OCI-LY1 (cell line): ENCODE measurements around the gene AHCYL1.

ENCODE experiments used
- H2AFZ ChIP-seq: fragments of 200-600 bp; sonication (generic), shearing (Covaris generic); 2 replicates; pipeline ENCODE4 v1.6.0; 2014; ENCODE audit warnings: antibody characterized with exemption, mild to moderate bottlenecking, low read length
- H3F3A ChIP-seq: fragments of 200-600 bp; sonication (generic), shearing (Covaris generic); 2 replicates; pipeline ENCODE4 v1.6.0; 2014; ENCODE audit warnings: mild to moderate bottlenecking, antibody characterized with exemption, low read length, moderate library complexity; ENCODE audit not compliant: insufficient read depth
- H3K27ac ChIP-seq: fragments of 200-600 bp; sonication (generic); 2 replicates; pipeline ENCODE4 v1.5.1; 2014; ENCODE audit warnings: low read length, mixed run types, mild to moderate bottlenecking, low read depth; ENCODE audit not compliant: poor library complexity, severe bottlenecking
- H3K27me3 ChIP-seq: fragments of 200-600 bp; sonication (generic); 2 replicates; pipeline ENCODE4 v1.6.0; 2014; ENCODE audit warnings: antibody characterized with exemption, mild to moderate bottlenecking, low read length, moderate library complexity; ENCODE audit not compliant: insufficient read depth
- H3K36me3 ChIP-seq: fragments of 200-600 bp; sonication (generic); 2 replicates; pipeline ENCODE4 v1.6.1; 2014; ENCODE audit warnings: mild to moderate bottlenecking, antibody characterized with exemption, low read length, moderate library complexity, mixed read lengths; ENCODE audit not compliant: insufficient read depth
- H3K4me1 ChIP-seq: fragments of 200-600 bp; sonication (generic); 2 replicates; pipeline ENCODE4 v1.5.1; 2014; ENCODE audit warnings: mild to moderate bottlenecking, low read length, moderate library complexity; ENCODE audit not compliant: insufficient read depth, severe bottlenecking
- H3K4me2 ChIP-seq: fragments of 200-600 bp; sonication (generic), shearing (Covaris generic); 2 replicates; pipeline ENCODE4 v1.6.1; 2014; ENCODE audit warnings: low read length
- H3K4me3 ChIP-seq: fragments of 200-600 bp; sonication (generic); 2 replicates; pipeline ENCODE4 v1.5.1; 2014; ENCODE audit warnings: low read length, low read depth, mild to moderate bottlenecking, mixed read lengths; ENCODE audit not compliant: poor library complexity, severe bottlenecking
- H3K79me2 ChIP-seq: fragments of 200-600 bp; shearing (Covaris generic); 2 replicates; pipeline ENCODE4 v1.6.1; 2016; ENCODE audit warnings: mixed run types, low read length, mixed read lengths; ENCODE audit not compliant: insufficient read depth
- H3K9ac ChIP-seq: fragments of 200-600 bp; sonication (generic), shearing (Covaris generic); 2 replicates; pipeline ENCODE4 v1.6.1; 2014; ENCODE audit warnings: mild to moderate bottlenecking, low read length, mixed read lengths
- H3K9me2 ChIP-seq: fragments of 200-600 bp; sonication (generic), shearing (Covaris generic); 2 replicates; pipeline ENCODE4 v1.6.1; 2014; ENCODE audit warnings: low read depth, mild to moderate bottlenecking, low read length, mixed read lengths
- H3K9me3 ChIP-seq: fragments of 200-600 bp; shearing (Covaris generic); 2 replicates; pipeline ENCODE4 v1.6.1; 2014; ENCODE audit warnings: low read length, mixed read lengths
- H4K20me1 ChIP-seq: fragments of 200-600 bp; sonication (generic), shearing (Covaris generic); 2 replicates; pipeline ENCODE4 v1.6.0; 2016; ENCODE audit warnings: mild to moderate bottlenecking, low read length; ENCODE audit not compliant: insufficient read depth
- CTCF ChIP-seq: fragments of 200-600 bp; sonication (generic), shearing (Covaris generic); IDR thresholded peaks from 2 replicates; pipeline ENCODE4 v1.5.1; 2017; ENCODE audit warnings: mild to moderate bottlenecking, antibody characterized with exemption, low read length, moderate library complexity, mixed read lengths
- EZH2 ChIP-seq: fragments of 200-600 bp; sonication (generic), shearing (Covaris generic); IDR thresholded peaks from 2 replicates; pipeline ENCODE4 v1.8.0; 2017; ENCODE audit warnings: borderline replicate concordance, mixed run types, mild to moderate bottlenecking, antibody characterized with exemption, low read length, moderate library complexity, mixed read lengths

Gene AHCYL1

GRCh38 chr1:110048240-110048639 lies 63.7 kb downstream of the AHCYL1 start:
- Histone ChIP-seq H3K27ac (no peak overlapping the region), H3K27me3 (no peaks in the 10 kb centered on the region)

GRCh38 chr1:110048923-110049601 lies 64.5 kb downstream of the AHCYL1 start:
- no peaks in the 10 kb centered on the region for H3K27me3 ChIP-seq
- H3F3A ChIP-seq, result no peaks in the 10 kb centered on the region
- H3K9me2 ChIP-seq, result no peaks in the 10 kb centered on the region
- H3K79me2 ChIP-seq, result no peaks in the 10 kb centered on the region
- no peak overlapping the region for H2AFZ ChIP-seq
- no peak overlapping the region for H3K27ac ChIP-seq
- H3K4me2 ChIP-seq, result no peak overlapping the region
- H3K36me3 ChIP-seq, result peaks cover 97% of the 10 kb centered on the region
- no peaks in the 10 kb centered on the region for H3K4me1 ChIP-seq
- H3K9ac ChIP-seq, result no peak overlapping the region
- H4K20me1 ChIP-seq, result peaks cover 1% of the 10 kb centered on the region; the same call in 1 of the 2 replicates
- H3K9me3 ChIP-seq, result no peaks in the 10 kb centered on the region
- H3K4me3 ChIP-seq, result no peak overlapping the region
- no peak for TF ChIP-seq CTCF
- TF ChIP-seq EZH2, result no peak

More at GRCh38 chr1:110048240-110048639, 63.7 kb downstream of the AHCYL1 start:
- Histone ChIP-seq H3F3A (no peaks in the 10 kb centered on the region), H3K4me3 (no peak overlapping the region), H3K9me2 (no peaks in the 10 kb centered on the region), H3K36me3 (peaks cover 97% of the 10 kb centered on the region), H3K9ac (no peak overlapping the region), H3K4me1 (no peaks in the 10 kb centered on the region), H3K79me2 (no peaks in the 10 kb centered on the region), H2AFZ (no peak overlapping the region), H3K4me2 (no peak overlapping the region), H3K9me3 (no peaks in the 10 kb centered on the region), H4K20me1 (no peaks in the 10 kb centered on the region)
- no peak for TF ChIP-seq CTCF
- no peak for TF ChIP-seq EZH2

GRCh38 chr1:110049801-110050601 lies 65.4 kb downstream of the AHCYL1 start:
- H3K4me2 ChIP-seq, result no peak overlapping the region
- H2AFZ ChIP-seq, result no peak overlapping the region
- no peaks in the 10 kb centered on the region for H3K79me2 ChIP-seq
- H3F3A ChIP-seq, result no peaks in the 10 kb centered on the region
- H3K36me3 ChIP-seq, result peaks cover 97% of the 10 kb centered on the region
- H3K27ac ChIP-seq, result no peak overlapping the region
- no peak overlapping the region for H3K9ac ChIP-seq
- peaks cover 2% of the 10 kb centered on the region; the same call in 1 of the 2 replicates for H4K20me1 ChIP-seq
- no peaks in the 10 kb centered on the region for H3K9me2 ChIP-seq
- H3K27me3 ChIP-seq, result no peaks in the 10 kb centered on the region
- H3K9me3 ChIP-seq, result no peaks in the 10 kb centered on the region
- no peak overlapping the region for H3K4me3 ChIP-seq
- TF ChIP-seq CTCF (no peak), EZH2 (no peak)
- H3K4me1 ChIP-seq, result no peaks in the 10 kb centered on the region
